ENCODE data around the gene PPP3CA. TPM values are rescaled to one million over a fixed set of nuclear protein-coding genes. Genes with fewer than 3 reads are reported as not detected.

The PPP3CA gene
- total and polyA plus RNA-seq, 2 of the 13 experiments (the other 11 are each of a cell fraction or from before 2014, with no cell fraction given) = 4.8 to 13.2 TPM

GRCh38 chr4:101346351-101347266, 717 bp downstream of the PPP3CA start (continued):
- TF ChIP-seq ZNF704 (CRISPR knock-in tag; IDR thresholded peaks at IDR 0.05; ENCODE audit: borderline replicate concordance) (no peak), AHDC1 (CRISPR knock-in tag; IDR thresholded peaks at IDR 0.05; ENCODE audit: borderline replicate concordance) (no peak), ARID2 (CRISPR knock-in tag; IDR thresholded peaks at IDR 0.05; ENCODE audit: borderline replicate concordance) (no peak), GPN1 (CRISPR knock-in tag; IDR thresholded peaks at IDR 0.05; ENCODE audit: borderline replicate concordance) (no peak), ZNF570 (CRISPR knock-in tag; IDR thresholded peaks at IDR 0.05; ENCODE audit: borderline replicate concordance) (no peak), FOXM1 (CRISPR knock-in tag; IDR thresholded peaks at IDR 0.05) (no peak), ZSCAN29 (CRISPR knock-in tag; conservative IDR thresholded peaks at IDR 0.05) (no peak), YEATS2 (CRISPR knock-in tag; IDR thresholded peaks at IDR 0.05; ENCODE audit: borderline replicate concordance) (no peak), THAP11 (CRISPR knock-in tag; IDR thresholded peaks at IDR 0.05) (no peak), ZNF619 (CRISPR knock-in tag; IDR thresholded peaks at IDR 0.05) (no peak), RAD21 (CRISPR knock-in tag; IDR thresholded peaks at IDR 0.05) (no peak), IRF2 (CRISPR knock-in tag; IDR thresholded peaks at IDR 0.05) (0 out of 2 replicates have a peak, but pooled peaks have one; percentile 23), HNRNPH1 (optimal IDR thresholded peaks at IDR 0.05; ENCODE audit: low read depth, low read length) (no peak), U2AF1 (optimal IDR thresholded peaks at IDR 0.05; ENCODE audit: low read depth, low read length) (no peak), IKZF1 (IDR thresholded peaks at IDR 0.05) (no peak), NR1H2 (CRISPR knock-in tag; IDR thresholded peaks at IDR 0.05; ENCODE audit: borderline replicate concordance, low read depth) (no peak), NRL (CRISPR knock-in tag; IDR thresholded peaks at IDR 0.05; ENCODE audit: borderline replicate concordance) (0 out of 2 replicates have a peak, but pooled peaks have one; percentile 16), KMT2A (CRISPR knock-in tag; IDR thresholded peaks at IDR 0.05) (peak; percentile 71; the same call in 1 of the 2 replicates)
- TF ChIP-seq, protein P1, sequence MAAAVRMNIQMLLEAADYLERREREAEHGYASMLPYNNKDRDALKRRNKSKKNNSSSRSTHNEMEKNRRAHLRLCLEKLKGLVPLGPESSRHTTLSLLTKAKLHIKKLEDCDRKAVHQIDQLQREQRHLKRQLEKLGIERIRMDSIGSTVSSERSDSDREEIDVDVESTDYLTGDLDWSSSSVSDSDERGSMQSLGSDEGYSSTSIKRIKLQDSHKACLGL (CRISPR knock-in tag; IDR thresholded peaks at IDR 0.05) = no peak; the same call in 1 of the 2 replicates
- TF ChIP-seq, protein P2, sequence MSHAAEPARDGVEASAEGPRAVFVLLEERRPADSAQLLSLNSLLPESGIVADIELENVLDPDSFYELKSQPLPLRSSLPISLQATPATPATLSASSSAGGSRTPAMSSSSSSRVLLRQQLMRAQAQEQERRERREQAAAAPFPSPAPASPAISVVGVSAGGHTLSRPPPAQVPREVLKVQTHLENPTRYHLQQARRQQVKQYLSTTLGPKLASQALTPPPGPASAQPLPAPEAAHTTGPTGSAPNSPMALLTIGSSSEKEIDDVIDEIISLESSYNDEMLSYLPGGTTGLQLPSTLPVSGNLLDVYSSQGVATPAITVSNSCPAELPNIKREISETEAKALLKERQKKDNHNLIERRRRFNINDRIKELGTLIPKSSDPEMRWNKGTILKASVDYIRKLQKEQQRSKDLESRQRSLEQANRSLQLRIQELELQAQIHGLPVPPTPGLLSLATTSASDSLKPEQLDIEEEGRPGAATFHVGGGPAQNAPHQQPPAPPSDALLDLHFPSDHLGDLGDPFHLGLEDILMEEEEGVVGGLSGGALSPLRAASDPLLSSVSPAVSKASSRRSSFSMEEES (CRISPR knock-in tag; IDR thresholded peaks at IDR 0.05) = no peak
